HEK293 (cell line): ENCODE results near the gene SLC19A1.

ENCODE experiments used
- CTCF ChIA-PET: fragments of 350-600 bp; formaldehyde crosslinking; extraction: SDS; loops from one replicate; lab custom pipeline; 2021; ENCODE audit warnings: antibody characterized with exemption; lab: Yijun Ruan, JAX
- POLR2A ChIA-PET: fragments of 300-600 bp; formaldehyde crosslinking; extraction: SDS; loops from one replicate; lab custom pipeline; 2020; ENCODE audit warnings: antibody characterized with exemption, inconsistent platforms; lab: Yijun Ruan, JAX
- H3K27ac ChIP-seq: fragments of 200-500 bp; sonication (Bioruptor generic); 2 replicates; pipeline ENCODE4 v1.5.1; 2014; ENCODE audit warnings: low read depth, low read length, control low read depth, inconsistent platforms; ENCODE audit errors: extremely low read depth
- H3K36me3 ChIP-seq, 2 experiments: fragments of 200-500 bp in 1 of 2; sonication (Bioruptor generic) in 1 of 2; 1 replicate in 1 of 2; 2 replicates in 1 of 2; pipeline ENCODE4 v1.5.1; 2014 to 2017; ENCODE audit warnings: inconsistent platforms in 2 of 2, low read length in 2 of 2; ENCODE audit not compliant: control insufficient read depth in 2 of 2, insufficient read depth in 1 of 2
- H3K4me1 ChIP-seq: fragments of 200-500 bp; sonication (Bioruptor generic); 2 replicates; pipeline ENCODE4 v1.5.1; 2014; ENCODE audit warnings: mild to moderate bottlenecking, low read length, inconsistent platforms; ENCODE audit not compliant: control insufficient read depth, insufficient read depth
- H3K4me3 ChIP-seq: 2 replicates; pipeline ENCODE4 v1.5.1; 2011; ENCODE audit warnings: low read depth, mild to moderate bottlenecking, control low read depth, low read length, moderate library complexity
- H3K9me3 ChIP-seq: fragments of 200-500 bp; sonication (Bioruptor generic); 2 replicates; pipeline ENCODE4 v1.5.1; 2014; ENCODE audit warnings: low read depth, low read length, inconsistent platforms; ENCODE audit not compliant: control insufficient read depth, insufficient read depth
- EGR2 ChIP-seq: fragments of 450-650 bp; formaldehyde crosslinking; IDR thresholded peaks from 2 replicates; pipeline ENCODE4 v1.5.1; 2016; ENCODE audit warnings: low read depth, missing biosample characterization, missing genetic modification characterization
- HOXC10 ChIP-seq: sonication (generic); formaldehyde crosslinking; IDR thresholded peaks from 2 replicates; pipeline ENCODE4 v1.8.1; 2023; ENCODE audit warnings: mild to moderate bottlenecking, missing genetic modification reagents
- KLF9 ChIP-seq: fragments of 450-650 bp; formaldehyde crosslinking; IDR thresholded peaks from 2 replicates; pipeline ENCODE4 v1.5.1; 2016; ENCODE audit warnings: missing biosample characterization, missing genetic modification characterization, low read depth
- RBAK ChIP-seq: fragments of 450-650 bp; formaldehyde crosslinking; IDR thresholded peaks from 2 replicates; pipeline ENCODE4 v1.5.1; 2016; ENCODE audit warnings: missing biosample characterization, missing genetic modification characterization
- ZBTB21 ChIP-seq: fragments of 450-650 bp; formaldehyde crosslinking; IDR thresholded peaks from 2 replicates; pipeline ENCODE4 v1.5.1; 2017; ENCODE audit warnings: missing biosample characterization, missing genetic modification characterization
- ZFHX2 ChIP-seq: fragments of 450-650 bp; formaldehyde crosslinking; conservative IDR thresholded peaks from 2 replicates; pipeline ENCODE4 v1.5.1; 2016; ENCODE audit warnings: missing biosample characterization, missing genetic modification characterization
- ZNF114 ChIP-seq: fragments of 450-650 bp; formaldehyde crosslinking; IDR thresholded peaks from 2 replicates; pipeline ENCODE4 v1.5.0; 2017; ENCODE audit warnings: missing biosample characterization, missing genetic modification characterization
- ZNF175 ChIP-seq: fragments of 450-650 bp; formaldehyde crosslinking; IDR thresholded peaks from 2 replicates; pipeline ENCODE4 v1.5.1; 2016; ENCODE audit warnings: missing biosample characterization, missing genetic modification characterization
- ZNF266 ChIP-seq: fragments of 450-650 bp; formaldehyde crosslinking; IDR thresholded peaks from 2 replicates; pipeline ENCODE4 v1.5.1; 2016; ENCODE audit warnings: missing biosample characterization, missing genetic modification characterization, low read depth
- ZNF366 ChIP-seq: fragments of 450-650 bp; formaldehyde crosslinking; conservative IDR thresholded peaks from 2 replicates; pipeline ENCODE4 v1.5.1; 2016; ENCODE audit warnings: missing biosample characterization, missing genetic modification characterization
- ZNF530 ChIP-seq: fragments of 450-650 bp; formaldehyde crosslinking; IDR thresholded peaks from 2 replicates; pipeline ENCODE4 v1.5.1; 2016; ENCODE audit warnings: low read depth, missing biosample characterization, missing genetic modification characterization
- ZNF544 ChIP-seq: fragments of 450-650 bp; formaldehyde crosslinking; IDR thresholded peaks from 2 replicates; pipeline ENCODE4 v1.5.0; 2017; ENCODE audit warnings: missing biosample characterization, missing genetic modification characterization
- ZNF600 ChIP-seq: fragments of 450-650 bp; formaldehyde crosslinking; IDR thresholded peaks from 2 replicates; pipeline ENCODE4 v1.5.1; 2016; ENCODE audit warnings: missing biosample characterization, missing genetic modification characterization
- ZNF610 ChIP-seq: fragments of 450-650 bp; formaldehyde crosslinking; IDR thresholded peaks from 2 replicates; pipeline ENCODE4 v1.5.1; 2016; ENCODE audit warnings: missing biosample characterization, missing genetic modification characterization, borderline replicate concordance
- ZNF624 ChIP-seq: fragments of 450-650 bp; formaldehyde crosslinking; IDR thresholded peaks from 2 replicates; pipeline ENCODE4 v1.5.1; 2017; ENCODE audit warnings: missing biosample characterization, missing genetic modification characterization
- ZNF707 ChIP-seq: fragments of 450-650 bp; formaldehyde crosslinking; IDR thresholded peaks from 2 replicates; pipeline ENCODE4 v1.5.1; 2016; ENCODE audit warnings: missing biosample characterization, missing genetic modification characterization
- ZNF768 ChIP-seq: fragments of 450-650 bp; formaldehyde crosslinking; IDR thresholded peaks from 2 replicates; pipeline ENCODE4 v1.5.1; 2018; ENCODE audit warnings: missing biosample characterization, mild to moderate bottlenecking, missing genetic modification characterization
- ZNF843 ChIP-seq: fragments of 450-650 bp; formaldehyde crosslinking; IDR thresholded peaks from 2 replicates; pipeline ENCODE4 v1.5.1; 2016; ENCODE audit warnings: missing biosample characterization, missing genetic modification characterization
- ZSCAN30 ChIP-seq: fragments of 450-650 bp; IDR thresholded peaks from 2 replicates; pipeline ENCODE4 v1.5.1; 2018; ENCODE audit warnings: missing biosample characterization, mild to moderate bottlenecking, missing genetic modification characterization, moderate library complexity
- TF ChIP-seq, protein P1 (sequence below): fragments of 450-650 bp; formaldehyde crosslinking; IDR thresholded peaks from 2 replicates; pipeline ENCODE4 v1.5.1; 2016; ENCODE audit warnings: missing biosample characterization, missing genetic modification characterization
- TF ChIP-seq, protein P2 (sequence below): fragments of 450-650 bp; formaldehyde crosslinking; IDR thresholded peaks from 2 replicates; pipeline ENCODE4; 2016; ENCODE audit warnings: missing biosample characterization, missing genetic modification characterization
- TF ChIP-seq, protein P3 (sequence below): fragments of 450-650 bp; formaldehyde crosslinking; IDR thresholded peaks from 2 replicates; pipeline ENCODE4 v1.5.1; 2016; ENCODE audit warnings: missing biosample characterization, missing genetic modification characterization
- TF ChIP-seq, protein P4 (sequence below): fragments of 450-650 bp; formaldehyde crosslinking; IDR thresholded peaks from 2 replicates; pipeline ENCODE4 v1.5.1; 2016; ENCODE audit warnings: missing biosample characterization, missing genetic modification characterization
- TF ChIP-seq, protein P5 (sequence below): fragments of 450-650 bp; formaldehyde crosslinking; IDR thresholded peaks from 2 replicates; pipeline ENCODE4 v1.5.1; 2016; ENCODE audit warnings: missing biosample characterization, missing genetic modification characterization, low read depth
- TF ChIP-seq, protein P6 (sequence below): fragments of 450-650 bp; formaldehyde crosslinking; IDR thresholded peaks from 2 replicates; pipeline ENCODE4 v1.5.1; 2016; ENCODE audit warnings: missing biosample characterization, missing genetic modification characterization, borderline replicate concordance

SLC19A1 gene

DNA sequence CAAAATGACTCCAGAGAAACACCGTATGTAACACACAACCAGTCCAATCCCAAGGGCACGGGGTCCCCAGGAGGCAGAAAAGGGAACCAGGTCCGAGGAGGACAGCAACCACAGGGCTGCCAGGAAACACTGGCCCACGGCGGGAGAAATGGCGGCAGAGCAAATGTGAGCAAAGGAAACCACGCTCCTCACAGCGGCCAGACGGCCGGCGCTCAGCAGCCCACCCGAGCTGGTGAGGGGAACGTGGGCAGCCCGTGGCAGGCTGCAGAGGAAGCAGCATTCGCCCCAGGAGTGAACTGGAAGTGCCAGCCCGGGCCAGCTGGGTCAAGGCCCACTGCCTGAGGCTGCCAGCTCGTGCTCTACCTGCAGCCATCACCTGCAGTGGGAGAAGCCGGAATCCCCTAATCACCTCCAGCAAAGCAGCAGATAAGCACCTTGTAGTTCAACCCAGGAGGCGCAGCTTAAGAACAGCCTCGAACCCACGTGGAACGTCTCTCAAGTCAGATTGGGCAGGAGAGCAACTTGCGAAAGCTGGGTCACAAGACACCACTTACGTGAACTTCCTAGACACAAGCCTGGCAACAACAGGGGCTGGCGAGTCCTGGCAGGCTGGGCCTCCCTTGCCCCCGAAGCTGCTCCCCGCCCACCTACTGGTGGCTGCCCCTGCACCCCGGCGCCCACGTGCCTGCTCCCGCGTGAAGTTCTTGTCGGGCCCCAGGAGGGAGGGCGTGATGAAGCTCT, 6.7 kb downstream of the SLC19A1 start:
- ChIA-PET POLR2A (interaction anchor here (0.5 kb wide), 1 partner anchor 643 kb away, joined by 3 read pairs; no protein-coding TSS in a partner anchor), CTCF (interaction anchor here (0.6 kb wide), 2 partner anchors 117 to 411 kb away, joined by 3 read pairs; no protein-coding TSS in a partner anchor)
- peaks cover 5 to 61% of the 10 kb centered on the region in 2 experiments; a peak in 2 of 3 replicates for H3K36me3 ChIP-seq
- H3K27ac ChIP-seq: no peak overlapping the region
- H3K9me3 ChIP-seq: no peaks in the 10 kb centered on the region
- no peak overlapping the region for H3K4me3 ChIP-seq
- no peaks in the 10 kb centered on the region for H3K4me1 ChIP-seq
- no peak for TF ChIP-seq ZNF175 (tag by site-specific recombination)
- TF ChIP-seq ZFHX2 (tag by site-specific recombination): peak; percentile 66
- TF ChIP-seq, protein P1, sequence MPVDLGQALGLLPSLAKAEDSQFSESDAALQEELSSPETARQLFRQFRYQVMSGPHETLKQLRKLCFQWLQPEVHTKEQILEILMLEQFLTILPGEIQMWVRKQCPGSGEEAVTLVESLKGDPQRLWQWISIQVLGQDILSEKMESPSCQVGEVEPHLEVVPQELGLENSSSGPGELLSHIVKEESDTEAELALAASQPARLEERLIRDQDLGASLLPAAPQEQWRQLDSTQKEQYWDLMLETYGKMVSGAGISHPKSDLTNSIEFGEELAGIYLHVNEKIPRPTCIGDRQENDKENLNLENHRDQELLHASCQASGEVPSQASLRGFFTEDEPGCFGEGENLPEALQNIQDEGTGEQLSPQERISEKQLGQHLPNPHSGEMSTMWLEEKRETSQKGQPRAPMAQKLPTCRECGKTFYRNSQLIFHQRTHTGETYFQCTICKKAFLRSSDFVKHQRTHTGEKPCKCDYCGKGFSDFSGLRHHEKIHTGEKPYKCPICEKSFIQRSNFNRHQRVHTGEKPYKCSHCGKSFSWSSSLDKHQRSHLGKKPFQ (tag by site-specific recombination): no peak
- TF ChIP-seq, protein P2, sequence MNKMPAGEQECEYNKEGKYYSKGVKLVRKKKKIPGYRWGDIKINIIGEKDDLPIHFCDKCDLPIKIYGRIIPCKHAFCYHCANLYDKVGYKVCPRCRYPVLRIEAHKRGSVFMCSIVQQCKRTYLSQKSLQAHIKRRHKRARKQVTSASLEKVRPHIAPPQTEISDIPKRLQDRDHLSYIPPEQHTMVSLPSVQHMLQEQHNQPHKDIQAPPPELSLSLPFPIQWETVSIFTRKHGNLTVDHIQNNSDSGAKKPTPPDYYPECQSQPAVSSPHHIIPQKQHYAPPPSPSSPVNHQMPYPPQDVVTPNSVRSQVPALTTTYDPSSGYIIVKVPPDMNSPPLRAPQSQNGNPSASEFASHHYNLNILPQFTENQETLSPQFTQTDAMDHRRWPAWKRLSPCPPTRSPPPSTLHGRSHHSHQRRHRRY (tag by site-specific recombination): no peak
- TF ChIP-seq, protein P3, sequence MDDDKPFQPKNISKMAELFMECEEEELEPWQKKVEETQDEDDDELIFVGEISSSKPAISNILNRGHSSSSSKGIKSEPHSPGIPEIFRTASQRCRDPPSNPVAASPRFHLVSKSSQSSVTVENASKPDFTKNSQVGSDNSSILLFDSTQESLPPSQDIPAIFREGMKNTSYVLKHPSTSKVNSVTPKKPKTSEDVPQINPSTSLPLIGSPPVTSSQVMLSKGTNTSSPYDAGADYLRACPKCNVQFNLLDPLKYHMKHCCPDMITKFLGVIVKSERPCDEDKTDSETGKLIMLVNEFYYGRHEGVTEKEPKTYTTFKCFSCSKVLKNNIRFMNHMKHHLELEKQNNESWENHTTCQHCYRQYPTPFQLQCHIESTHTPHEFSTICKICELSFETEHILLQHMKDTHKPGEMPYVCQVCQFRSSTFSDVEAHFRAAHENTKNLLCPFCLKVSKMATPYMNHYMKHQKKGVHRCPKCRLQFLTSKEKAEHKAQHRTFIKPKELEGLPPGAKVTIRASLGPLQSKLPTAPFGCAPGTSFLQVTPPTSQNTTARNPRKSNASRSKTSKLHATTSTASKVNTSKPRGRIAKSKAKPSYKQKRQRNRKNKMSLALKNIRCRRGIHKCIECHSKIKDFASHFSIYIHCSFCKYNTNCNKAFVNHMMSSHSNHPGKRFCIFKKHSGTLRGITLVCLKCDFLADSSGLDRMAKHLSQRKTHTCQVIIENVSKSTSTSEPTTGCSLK: no peak
- TF ChIP-seq, protein P4, sequence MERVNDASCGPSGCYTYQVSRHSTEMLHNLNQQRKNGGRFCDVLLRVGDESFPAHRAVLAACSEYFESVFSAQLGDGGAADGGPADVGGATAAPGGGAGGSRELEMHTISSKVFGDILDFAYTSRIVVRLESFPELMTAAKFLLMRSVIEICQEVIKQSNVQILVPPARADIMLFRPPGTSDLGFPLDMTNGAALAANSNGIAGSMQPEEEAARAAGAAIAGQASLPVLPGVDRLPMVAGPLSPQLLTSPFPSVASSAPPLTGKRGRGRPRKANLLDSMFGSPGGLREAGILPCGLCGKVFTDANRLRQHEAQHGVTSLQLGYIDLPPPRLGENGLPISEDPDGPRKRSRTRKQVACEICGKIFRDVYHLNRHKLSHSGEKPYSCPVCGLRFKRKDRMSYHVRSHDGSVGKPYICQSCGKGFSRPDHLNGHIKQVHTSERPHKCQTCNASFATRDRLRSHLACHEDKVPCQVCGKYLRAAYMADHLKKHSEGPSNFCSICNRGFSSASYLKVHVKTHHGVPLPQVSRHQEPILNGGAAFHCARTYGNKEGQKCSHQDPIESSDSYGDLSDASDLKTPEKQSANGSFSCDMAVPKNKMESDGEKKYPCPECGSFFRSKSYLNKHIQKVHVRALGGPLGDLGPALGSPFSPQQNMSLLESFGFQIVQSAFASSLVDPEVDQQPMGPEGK: peak; percentile 20; the same call in 1 of the 2 replicates
- TF ChIP-seq RBAK (tag by site-specific recombination): no peak
- TF ChIP-seq ZSCAN30: no peak
- TF ChIP-seq EGR2 (tag by site-specific recombination): peak; percentile 40; the same call in 1 of the 2 replicates
- no peak for TF ChIP-seq ZNF610 (tag by site-specific recombination)
- no peak for TF ChIP-seq ZNF707 (tag by site-specific recombination)
- TF ChIP-seq ZNF600: peak; percentile 55; the same call in 1 of the 2 replicates
- TF ChIP-seq ZNF843 (tag by site-specific recombination): no peak
- TF ChIP-seq ZNF624 (tag by site-specific recombination): no peak
- no peak for TF ChIP-seq ZNF266 (tag by site-specific recombination)
- TF ChIP-seq ZNF366 (tag by site-specific recombination): no peak
- TF ChIP-seq, protein P5, sequence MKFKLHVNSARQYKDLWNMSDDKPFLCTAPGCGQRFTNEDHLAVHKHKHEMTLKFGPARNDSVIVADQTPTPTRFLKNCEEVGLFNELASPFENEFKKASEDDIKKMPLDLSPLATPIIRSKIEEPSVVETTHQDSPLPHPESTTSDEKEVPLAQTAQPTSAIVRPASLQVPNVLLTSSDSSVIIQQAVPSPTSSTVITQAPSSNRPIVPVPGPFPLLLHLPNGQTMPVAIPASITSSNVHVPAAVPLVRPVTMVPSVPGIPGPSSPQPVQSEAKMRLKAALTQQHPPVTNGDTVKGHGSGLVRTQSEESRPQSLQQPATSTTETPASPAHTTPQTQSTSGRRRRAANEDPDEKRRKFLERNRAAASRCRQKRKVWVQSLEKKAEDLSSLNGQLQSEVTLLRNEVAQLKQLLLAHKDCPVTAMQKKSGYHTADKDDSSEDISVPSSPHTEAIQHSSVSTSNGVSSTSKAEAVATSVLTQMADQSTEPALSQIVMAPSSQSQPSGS: no peak
- TF ChIP-seq ZNF530 (tag by site-specific recombination): no peak
- TF ChIP-seq, protein P6, sequence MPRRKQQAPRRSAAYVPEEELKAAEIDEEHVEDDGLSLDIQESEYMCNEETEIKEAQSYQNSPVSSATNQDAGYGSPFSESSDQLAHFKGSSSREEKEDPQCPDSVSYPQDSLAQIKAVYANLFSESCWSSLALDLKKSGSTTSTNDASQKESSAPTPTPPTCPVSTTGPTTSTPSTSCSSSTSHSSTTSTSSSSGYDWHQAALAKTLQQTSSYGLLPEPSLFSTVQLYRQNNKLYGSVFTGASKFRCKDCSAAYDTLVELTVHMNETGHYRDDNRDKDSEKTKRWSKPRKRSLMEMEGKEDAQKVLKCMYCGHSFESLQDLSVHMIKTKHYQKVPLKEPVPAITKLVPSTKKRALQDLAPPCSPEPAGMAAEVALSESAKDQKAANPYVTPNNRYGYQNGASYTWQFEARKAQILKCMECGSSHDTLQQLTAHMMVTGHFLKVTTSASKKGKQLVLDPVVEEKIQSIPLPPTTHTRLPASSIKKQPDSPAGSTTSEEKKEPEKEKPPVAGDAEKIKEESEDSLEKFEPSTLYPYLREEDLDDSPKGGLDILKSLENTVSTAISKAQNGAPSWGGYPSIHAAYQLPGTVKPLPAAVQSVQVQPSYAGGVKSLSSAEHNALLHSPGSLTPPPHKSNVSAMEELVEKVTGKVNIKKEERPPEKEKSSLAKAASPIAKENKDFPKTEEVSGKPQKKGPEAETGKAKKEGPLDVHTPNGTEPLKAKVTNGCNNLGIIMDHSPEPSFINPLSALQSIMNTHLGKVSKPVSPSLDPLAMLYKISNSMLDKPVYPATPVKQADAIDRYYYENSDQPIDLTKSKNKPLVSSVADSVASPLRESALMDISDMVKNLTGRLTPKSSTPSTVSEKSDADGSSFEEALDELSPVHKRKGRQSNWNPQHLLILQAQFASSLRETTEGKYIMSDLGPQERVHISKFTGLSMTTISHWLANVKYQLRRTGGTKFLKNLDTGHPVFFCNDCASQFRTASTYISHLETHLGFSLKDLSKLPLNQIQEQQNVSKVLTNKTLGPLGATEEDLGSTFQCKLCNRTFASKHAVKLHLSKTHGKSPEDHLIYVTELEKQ (tag by site-specific recombination): no peak
- no peak for TF ChIP-seq ZBTB21 (tag by site-specific recombination)
- TF ChIP-seq KLF9 (tag by site-specific recombination): no peak
- no peak for TF ChIP-seq ZNF768 (tag by site-specific recombination)
- TF ChIP-seq ZNF114 (tag by site-specific recombination): no peak
- TF ChIP-seq ZNF544: no peak
- TF ChIP-seq HOXC10 (CRISPR knock-in tag): no peak
